HCT116 (cell line): ENCODE measurements around the gene SRP54. TPM values are rescaled to one million over a fixed set of nuclear protein-coding genes. Genes with fewer than 3 reads are reported as not detected.

Experiments
- ATAC-seq: fragments of 200-7000 bp; cut with Tn5 transposase; 2 replicates; pipeline ENCODE4 v1.9.1; 2020; ENCODE audit warnings: mild to moderate bottlenecking, moderate library complexity
- BruUV-seq: library from RNA; stranded (reverse); fragments of 400-500 nt; replicated peaks from 2 replicates; lab custom pipeline; 2021; lab: Mats Ljungman, UMichigan
- CTCF ChIA-PET: fragments of 300-600 bp; sonication (Branson Sonifier 250); formaldehyde crosslinking; loops from one replicate; lab custom pipeline; 2021; ENCODE audit warnings: antibody characterized with exemption; lab: Charles Lee
- POLR2A ChIA-PET: fragments of 300-600, 350-600 bp; sonication (Branson Sonifier 250); formaldehyde crosslinking; loops from one replicate; lab custom pipeline; 2021; ENCODE audit warnings: antibody characterized with exemption; lab: Charles Lee
- RAD21 ChIA-PET, 2 experiments: fragments of 300-600 bp; sonication (Branson Sonifier 250); formaldehyde crosslinking; loops; one replicate each; lab custom pipeline; 2023; ENCODE audit warnings: low total read pairs in 2 of 2; ENCODE audit not compliant: uncharacterized antibody in 2 of 2, unreplicated experiment in 2 of 2, low non-redundant PET in 1 of 2; lab: Charles Lee
- DNase-seq: peaks from one replicate; pipeline ENCODE4 v3.0.0-alpha.2; 2010; ENCODE audit warnings: low read depth, low spot score
- H2AFZ ChIP-seq: fragments of 200-600 bp; shearing (Covaris generic), sonication (generic); 2 replicates; pipeline ENCODE4 v1.6.1; 2017; ENCODE audit warnings: low read depth, mixed run types, mixed read lengths, antibody characterized with exemption, low read length; ENCODE audit not compliant: poor library complexity, severe bottlenecking
- H3K27ac ChIP-seq: 2 replicates; pipeline ENCODE4 v1.5.1; 2012; ENCODE audit warnings: low read depth, low read length
- H3K27me3 ChIP-seq: fragments of 200-600 bp; sonication (generic); 2 replicates; pipeline ENCODE4 v1.6.1; 2016; ENCODE audit warnings: mixed run types, low read length, mixed read lengths; ENCODE audit not compliant: insufficient read depth
- H3K36me3 ChIP-seq, 2 experiments: fragments of 200-500 bp in 1 of 2; fragments of 200-600 bp in 1 of 2; sonication (Bioruptor generic) in 1 of 2; sonication (generic) in 1 of 2; 2 replicates each; pipeline versions ENCODE4 v1.5.1 to v1.6.1; 2014 to 2016; ENCODE audit warnings: low read length in 2 of 2, inconsistent platforms in 1 of 2, mixed read lengths in 1 of 2, mixed run types in 1 of 2; ENCODE audit not compliant: insufficient read depth in 2 of 2, control insufficient read depth in 1 of 2
- H3K4me1 ChIP-seq, 2 experiments: fragments of 200-600 bp in 1 of 2; sonication (generic) in 1 of 2; 2 replicates each; pipeline versions ENCODE4 v1.5.1 to v1.6.1; 2012 to 2017; ENCODE audit warnings: low read length in 2 of 2, inconsistent platforms in 1 of 2, mild to moderate bottlenecking in 1 of 2, mixed read lengths in 1 of 2, mixed run types in 1 of 2, moderate library complexity in 1 of 2; ENCODE audit not compliant: insufficient read depth in 2 of 2, control insufficient read depth in 1 of 2
- H3K4me2 ChIP-seq: fragments of 200-600 bp; sonication (generic); 2 replicates; pipeline ENCODE4 v1.6.1; 2017; ENCODE audit warnings: mixed run types, low read length, mixed read lengths
- H3K4me3 ChIP-seq, 2 experiments: fragments of 200-600 bp in 1 of 2; sonication (generic) in 1 of 2; replicated peaks in 1 of 2; 2 replicates each; pipeline ENCODE4 v1.5.1; 2011 to 2016; ENCODE audit warnings: low read length in 2 of 2, control low read depth in 1 of 2, low read depth in 1 of 2, mild to moderate bottlenecking in 1 of 2, mixed read lengths in 1 of 2, mixed run types in 1 of 2
- H3K79me2 ChIP-seq: fragments of 200-600 bp; sonication (generic); 2 replicates; pipeline ENCODE4 v1.6.1; 2017; ENCODE audit warnings: mild to moderate bottlenecking, mixed run types, low read length, moderate library complexity, mixed read lengths; ENCODE audit not compliant: insufficient read depth
- H3K9ac ChIP-seq: fragments of 200-600 bp; sonication (generic); 2 replicates; pipeline ENCODE4 v1.6.1; 2016; ENCODE audit warnings: low read length, mixed read lengths
- H3K9me2 ChIP-seq: fragments of 200-600 bp; sonication (generic), shearing (Covaris generic); 2 replicates; pipeline ENCODE4 v1.6.1; 2017; ENCODE audit warnings: mixed run types, mild to moderate bottlenecking, moderate library complexity; ENCODE audit not compliant: insufficient read depth
- H3K9me3 ChIP-seq, 2 experiments: fragments of 200-500 bp in 1 of 2; fragments of 200-600 bp in 1 of 2; sonication (Bioruptor generic) in 1 of 2; sonication (generic) in 1 of 2; 2 replicates each; pipeline ENCODE4 v1.6.1; 2014 to 2017; ENCODE audit warnings: low read length in 2 of 2, mixed read lengths in 2 of 2, inconsistent platforms in 1 of 2, low read depth in 1 of 2, mild to moderate bottlenecking in 1 of 2, mixed run types in 1 of 2, moderate library complexity in 1 of 2; ENCODE audit not compliant: control insufficient read depth in 1 of 2, insufficient read depth in 1 of 2
- H4K20me1 ChIP-seq: fragments of 200-600 bp; sonication (generic), shearing (Covaris generic); 2 replicates; pipeline ENCODE4 v1.6.1; 2017; ENCODE audit warnings: mixed run types, mild to moderate bottlenecking, moderate library complexity; ENCODE audit not compliant: insufficient read depth
- ATF3 ChIP-seq: IDR thresholded peaks from 2 replicates; pipeline ENCODE4 v1.6.1; 2012
- CEBPB ChIP-seq: IDR thresholded peaks from 2 replicates; pipeline ENCODE4 v1.6.1; 2012; ENCODE audit warnings: low read depth
- EZH2 ChIP-seq: fragments of 200-600 bp; sonication (generic); IDR thresholded peaks from 2 replicates; pipeline ENCODE4 v1.6.1; 2017; ENCODE audit warnings: antibody characterized with exemption, mixed run types
- FOSL1 ChIP-seq: IDR thresholded peaks from 2 replicates; pipeline ENCODE4 v1.6.1; 2012; ENCODE audit warnings: low read depth
- POLR2A ChIP-seq: IDR thresholded peaks from 2 replicates; pipeline ENCODE4 v1.7.0; 2011; ENCODE audit warnings: borderline replicate concordance; ENCODE audit not compliant: insufficient read depth, insufficient read length; ENCODE audit errors: extremely low read depth
- POLR2AphosphoS5 ChIP-seq: IDR thresholded peaks from 2 replicates; pipeline ENCODE4 v1.6.1; 2011; ENCODE audit warnings: mild to moderate bottlenecking, low read depth, low read length, moderate library complexity
- RAD21 ChIP-seq: IDR thresholded peaks from 2 replicates; pipeline ENCODE4 v1.6.1; 2012; ENCODE audit warnings: low read depth, mild to moderate bottlenecking
- SRF ChIP-seq: IDR thresholded peaks from 2 replicates; pipeline ENCODE4 v1.6.1; 2012; ENCODE audit warnings: low read depth
- ZFX ChIP-seq: fragments of 450-650 bp; IDR thresholded peaks from 2 replicates; pipeline ENCODE4 v1.6.1; 2017
- ZNF274 ChIP-seq: fragments of 200-500 bp; sonication (Bioruptor generic); IDR thresholded peaks from 2 replicates; pipeline ENCODE4 v1.6.1; 2014; ENCODE audit warnings: mild to moderate bottlenecking, low read depth, low read length, inconsistent platforms
- intact Hi-C: fragments of 100-400 bp; cut with micrococcal nuclease; formaldehyde crosslinking; loops from 2 replicates; pipeline ENCODE4 v1.10.0; 2022
- total RNA-seq: library from RNA; stranded (reverse); gene quantifications from one replicate; pipeline ENCODE4 v1.2.1, GENCODE V29; 2021; ENCODE audit not compliant: unreplicated experiment
- TF ChIP-seq, protein P1 (sequence below): IDR thresholded peaks from 2 replicates; pipeline ENCODE4 v1.6.1; 2011; ENCODE audit warnings: mild to moderate bottlenecking, low read length, moderate library complexity; ENCODE audit not compliant: insufficient replicate concordance; ENCODE audit errors: extremely low read depth

Gene SRP54
- total RNA-seq, 1 experiment from 2014 or later: 53.0 TPM

DNA sequence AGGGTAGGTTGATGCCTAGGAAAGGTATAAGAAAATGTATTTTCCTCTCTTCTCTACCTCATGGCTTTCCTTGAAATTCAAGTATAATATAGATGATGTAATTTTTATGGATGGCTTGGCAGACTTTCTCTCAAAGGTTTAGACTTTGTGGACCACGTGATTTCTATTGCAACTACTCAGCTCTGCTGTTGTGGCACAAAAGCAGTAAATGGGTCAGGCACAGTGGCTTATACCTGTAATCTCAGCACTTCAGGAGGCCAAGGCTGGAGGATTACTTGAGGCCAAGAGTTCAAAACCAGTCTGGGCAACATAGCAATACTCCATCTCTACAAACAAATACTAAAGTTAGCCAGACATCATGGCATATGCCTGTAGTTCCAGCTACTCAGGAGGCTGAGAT, 22.0 kb downstream of the SRP54 start (continued):
- no peak for TF ChIP-seq EZH2

DNA sequence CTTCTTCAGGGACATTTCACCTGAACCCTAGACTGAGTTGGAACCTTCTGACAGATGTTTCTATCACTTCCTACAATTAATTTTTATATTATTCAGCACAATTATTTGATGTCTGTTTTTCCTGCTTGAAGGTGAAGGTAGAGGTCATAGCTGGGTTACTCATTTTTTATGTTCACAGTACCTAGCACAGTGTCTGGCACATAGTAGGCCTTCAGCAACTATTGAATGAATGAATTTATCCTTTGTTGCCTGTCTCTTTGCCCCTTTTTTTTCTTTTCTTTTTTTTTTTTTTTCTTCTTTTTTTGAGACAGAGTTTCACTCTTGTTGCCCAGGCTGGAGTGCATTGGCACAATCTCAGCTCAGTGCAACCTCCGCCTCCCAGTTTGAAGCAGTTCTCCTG, 33.8 kb downstream of the SRP54 start:
- Histone ChIP-seq H3K27me3 (no peaks in the 10 kb centered on the region), H3K9ac (no peak overlapping the region)
- no peak for TF ChIP-seq CEBPB
- no peak for TF ChIP-seq POLR2A
- no peak for TF ChIP-seq ZNF274
- TF ChIP-seq RAD21: no peak
- no peak for TF ChIP-seq ZFX
- TF ChIP-seq, protein P1, sequence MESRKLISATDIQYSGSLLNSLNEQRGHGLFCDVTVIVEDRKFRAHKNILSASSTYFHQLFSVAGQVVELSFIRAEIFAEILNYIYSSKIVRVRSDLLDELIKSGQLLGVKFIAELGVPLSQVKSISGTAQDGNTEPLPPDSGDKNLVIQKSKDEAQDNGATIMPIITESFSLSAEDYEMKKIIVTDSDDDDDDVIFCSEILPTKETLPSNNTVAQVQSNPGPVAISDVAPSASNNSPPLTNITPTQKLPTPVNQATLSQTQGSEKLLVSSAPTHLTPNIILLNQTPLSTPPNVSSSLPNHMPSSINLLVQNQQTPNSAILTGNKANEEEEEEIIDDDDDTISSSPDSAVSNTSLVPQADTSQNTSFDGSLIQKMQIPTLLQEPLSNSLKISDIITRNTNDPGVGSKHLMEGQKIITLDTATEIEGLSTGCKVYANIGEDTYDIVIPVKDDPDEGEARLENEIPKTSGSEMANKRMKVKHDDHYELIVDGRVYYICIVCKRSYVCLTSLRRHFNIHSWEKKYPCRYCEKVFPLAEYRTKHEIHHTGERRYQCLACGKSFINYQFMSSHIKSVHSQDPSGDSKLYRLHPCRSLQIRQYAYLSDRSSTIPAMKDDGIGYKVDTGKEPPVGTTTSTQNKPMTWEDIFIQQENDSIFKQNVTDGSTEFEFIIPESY: no peak
- TF ChIP-seq SRF: no peak
- TF ChIP-seq EZH2: no peak
- TF ChIP-seq FOSL1: no peak
- no peak for TF ChIP-seq ATF3
- no peak for TF ChIP-seq POLR2AphosphoS5
- TF ChIP-seq, all 23 proteins: peak for 0
- Histone ChIP-seq H2AFZ (no peak overlapping the region), H3K9me3 (no peaks in the 10 kb centered on the region), H3K27ac (no peak overlapping the region), H4K20me1 (no peaks in the 10 kb centered on the region), H3K4me2 (no peak overlapping the region), H3K9me2 (no peaks in the 10 kb centered on the region), H3K36me3 (peaks cover 29 to 34% of the 10 kb centered on the region in 2 experiments), H3K4me3 (no peak overlapping the region), H3K4me1 (no peaks in the 10 kb centered on the region), H3K79me2 (no peaks in the 10 kb centered on the region)
- CTCF ChIA-PET: no interaction called here
- intact Hi-C loops: no loop called here
- RAD21 ChIA-PET: no interaction called here
- BruUV-seq: no TSS peak
- ATAC-seq (no peak), DNase-seq (no peak)
- POLR2A ChIA-PET: no interaction called here
